ENCODE data around the gene HOXA10.

- TF ChIP-seq CTCF (IDR thresholded peaks at IDR 0.05 in 2 of 3, conservative IDR thresholded peaks at IDR 0.05 in 1 of 3; ENCODE audit: borderline replicate concordance in 1 of 3, insufficient read depth in 1 of 3, low read depth in 2 of 3, low read length in 2 of 3) (no peak), CEBPB (IDR thresholded peaks at IDR 0.05; ENCODE audit: low read depth) (no peak), EGR1 (IDR thresholded peaks at IDR 0.05; ENCODE audit: low read depth) (no peak), EZH2 (IDR thresholded peaks at IDR 0.05) (no peak), JUND (IDR thresholded peaks at IDR 0.05) (no peak), YY1 (IDR thresholded peaks at IDR 0.05; ENCODE audit: extremely low read depth, insufficient replicate concordance, low read depth, low read length) (no peak), MAX (IDR thresholded peaks at IDR 0.05) (no peak), POLR2A (IDR thresholded peaks at IDR 0.05; ENCODE audit: borderline replicate concordance, extremely low read depth, insufficient read depth, insufficient read length) (no peak), CBX3 (IDR thresholded peaks at IDR 0.05; ENCODE audit: low read depth) (no peak), POLR2AphosphoS5 (IDR thresholded peaks at IDR 0.05; ENCODE audit: low read depth, low read length) (no peak), ZNF274 (IDR thresholded peaks at IDR 0.05; ENCODE audit: low read depth, low read length) (no peak), REST (IDR thresholded peaks at IDR 0.05; ENCODE audit: low read depth) (no peak), SRF (IDR thresholded peaks at IDR 0.05; ENCODE audit: low read depth) (no peak), EZH2phosphoT487 (IDR thresholded peaks at IDR 0.05; ENCODE audit: borderline replicate concordance) (no peak)
These were observed 52.4 kb downstream of the HOXA10 start for GRCh38 chr7:27121684-27122076.
